Gastrocnemius medialis (tissue), 4 donors: ENCODE measurements around the gene KRT83. TPM values are rescaled to one million over a fixed set of nuclear protein-coding genes. Genes with fewer than 3 reads are reported as not detected.
"Not testable (repeated sequence)": the region's sequence is repeated elsewhere in the genome, so short reads cannot be mapped to it uniquely, and the experiment has no call there.

Experiments
- ATAC-seq, 2 donors: fragments of 150-250 bp; one replicate each; pipeline ENCODE4 v1.9.1; 2016
- DNase-seq, 2 donors: peaks; one replicate each; pipeline ENCODE4 v3.0.0-alpha.2; 2019
- H3K27ac ChIP-seq, 4 donors: fragments of 200-600 bp; sonication (generic); 1 replicate in 1 of 4; 2 replicates in 3 of 4; pipeline ENCODE4 v1.5.1; 2016 to 2018; ENCODE audit warnings: mild to moderate bottlenecking in 2 of 4, moderate library complexity in 1 of 4
- H3K27me3 ChIP-seq, 3 donors: fragments of 200-600 bp; sonication (generic) in 2 of 3; 1 replicate in 1 of 3; 2 replicates in 2 of 3; pipeline versions ENCODE4 v1.5.1 to v1.6.0; 2016 to 2019; ENCODE audit warnings: mild to moderate bottlenecking in 1 of 3, moderate library complexity in 1 of 3
- H3K36me3 ChIP-seq, 2 donors: fragments of 200-600 bp; sonication (generic) in 1 of 2; one replicate each; pipeline ENCODE4 v1.5.1; 2017 to 2018
- H3K4me1 ChIP-seq, 2 donors: fragments of 200-600 bp; sonication (generic) in 1 of 2; one replicate each; pipeline ENCODE4 v1.5.1; 2016 to 2017; ENCODE audit warnings: mild to moderate bottlenecking in 2 of 2
- H3K4me3 ChIP-seq, 4 donors: fragments of 200-600 bp; sonication (generic) in 3 of 4; 1 replicate in 1 of 4; 2 replicates in 3 of 4; pipeline ENCODE4 v1.5.1; 2016 to 2019; ENCODE audit warnings: mild to moderate bottlenecking in 2 of 4
- H3K9me3 ChIP-seq, 3 donors: fragments of 200-600 bp; sonication (generic) in 2 of 3; 1 replicate in 1 of 3; 2 replicates in 2 of 3; pipeline ENCODE4 v1.5.1; 2016 to 2019
- CTCF ChIP-seq, 5 experiments: fragments of 450-650 bp in 3 of 5; fragments of 200-600 bp in 2 of 5; sonication (generic) in 2 of 5; IDR thresholded peaks in 4 of 5; conservative IDR thresholded peaks in 1 of 5; 1 replicate in 4 of 5; 2 replicates in 1 of 5; pipeline ENCODE4 v1.5.1; 2016 to 2019; ENCODE audit warnings: antibody characterized with exemption in 5 of 5, mild to moderate bottlenecking in 3 of 5, moderate library complexity in 3 of 5
- POLR2A ChIP-seq, 2 donors: fragments of 450-650 bp; IDR thresholded peaks; one replicate each; pipeline ENCODE4 v1.6.1; 2017; ENCODE audit warnings: antibody characterized with exemption in 2 of 2, mild to moderate bottlenecking in 2 of 2, moderate library complexity in 2 of 2
- in situ Hi-C, 4 donors: fragments of 200-750 bp; cut with MboI; loops; one replicate each; pipeline versions ENCODE4 v1.15.0 to v1.8.0; 2017; ENCODE audit warnings: low sequenced_read_pairs in 4 of 4
- intact Hi-C: fragments of 100-400 bp; cut with DNase I; formaldehyde crosslinking; loops from one replicate; pipeline ENCODE4 v1.15.1; 2023; ENCODE audit warnings: low total_unique reads
- total RNA-seq, 4 donors: library from RNA; depleted of rRNA; stranded (reverse); fragments of >200 nt; gene quantifications; one replicate each; pipeline versions ENCODE4 v1.1.0 to v1.2.3, GENCODE V29; 2016

The KRT83 gene
- total RNA-seq, 4 donors from 2014 or later = 0.13 TPM; not detected in 3

GRCh38 chr12:52347551-52348510 is 26.6 kb upstream of the KRT83 start:
- intact Hi-C loops = no loop called here
- ATAC-seq (no peak), DNase-seq (no peak)
- TF ChIP-seq CTCF (IDR thresholded peaks at IDR 0.05 in 4 of 5, conservative IDR thresholded peaks at IDR 0.05 in 1 of 5) = no peak
- no peak for TF ChIP-seq POLR2A (IDR thresholded peaks at IDR 0.05)
- in situ Hi-C loops = no loop called here
- no peak overlapping the region for H3K27ac ChIP-seq
- H3K4me3 ChIP-seq = no peak overlapping the region
- no peaks in the 10 kb centered on the region for H3K4me1 ChIP-seq
- no peaks in the 10 kb centered on the region for H3K27me3 ChIP-seq
- no peaks in the 10 kb centered on the region for H3K9me3 ChIP-seq
- H3K36me3 ChIP-seq = no peaks in the 10 kb centered on the region

GRCh38 chr12:52347016-52347415 is 25.8 kb upstream of the KRT83 start:
- in situ Hi-C loops (no loop called here), intact Hi-C loops (no loop called here)
- Histone ChIP-seq H3K27ac (no peak overlapping the region), H3K4me1 (no peaks in the 10 kb centered on the region), H3K36me3 (no peaks in the 10 kb centered on the region), H3K4me3 (no peak overlapping the region), H3K27me3 (no peaks in the 10 kb centered on the region), H3K9me3 (no peaks in the 10 kb centered on the region)
- DNase-seq = no peak
- TF ChIP-seq CTCF (IDR thresholded peaks at IDR 0.05 in 4 of 5, conservative IDR thresholded peaks at IDR 0.05 in 1 of 5) = no peak
- TF ChIP-seq POLR2A (IDR thresholded peaks at IDR 0.05) = no peak
- ATAC-seq = no peak

- in situ Hi-C loops (no loop called here), intact Hi-C loops (no loop called here)
- no peaks in the 10 kb centered on the region for H3K36me3 ChIP-seq
- no peaks in the 10 kb centered on the region for H3K4me1 ChIP-seq
- TF ChIP-seq POLR2A (IDR thresholded peaks at IDR 0.05) = no peak
- no peak for TF ChIP-seq CTCF (IDR thresholded peaks at IDR 0.05 in 4 of 5, conservative IDR thresholded peaks at IDR 0.05 in 1 of 5)
- H3K27me3 ChIP-seq = no peaks in the 10 kb centered on the region
- DNase-seq (no peak), ATAC-seq (no peak)
- no peak overlapping the region for H3K4me3 ChIP-seq
- no peaks in the 10 kb centered on the region for H3K9me3 ChIP-seq
- no peak overlapping the region for H3K27ac ChIP-seq
Observed at GRCh38 chr12:52346593-52346992, 25.4 kb upstream of the KRT83 start.

GRCh38 chr12:52345041-52345440 is 23.8 kb upstream of the KRT83 start:
- in situ Hi-C loops = not testable (repeated sequence)
- DNase-seq = peak in 1 of 2 donors; percentile 1

GRCh38 chr12:52344111-52344510 is 22.9 kb upstream of the KRT83 start:
- TF ChIP-seq POLR2A (IDR thresholded peaks at IDR 0.05) (no peak), CTCF (IDR thresholded peaks at IDR 0.05 in 4 of 5, conservative IDR thresholded peaks at IDR 0.05 in 1 of 5) (no peak)
- no peak for DNase-seq

More at GRCh38 chr12:52345041-52345440, 23.8 kb upstream of the KRT83 start:
- H3K9me3 ChIP-seq, H3K36me3 ChIP-seq, H3K27ac ChIP-seq, H3K27me3 ChIP-seq, intact Hi-C loops, ATAC-seq, H3K4me3 ChIP-seq, H3K4me1 ChIP-seq: not testable (repeated sequence)

More at GRCh38 chr12:52344111-52344510, 22.9 kb upstream of the KRT83 start:
- Histone ChIP-seq H3K27me3 (no peaks in the 10 kb centered on the region), H3K4me1 (no peaks in the 10 kb centered on the region), H3K4me3 (no peak overlapping the region), H3K36me3 (no peaks in the 10 kb centered on the region), H3K27ac (no peak overlapping the region), H3K9me3 (no peaks in the 10 kb centered on the region)
- ATAC-seq = no peak
- in situ Hi-C loops = no loop called here
- intact Hi-C loops = no loop called here
